Left ventricle myocardium inferior (tissue), 1 donor: ENCODE measurements around the gene SLC48A1. TPM values are rescaled to one million over a fixed set of nuclear protein-coding genes. Genes with fewer than 3 reads are reported as not detected.
"Not testable (repeated sequence)": the region's sequence is repeated elsewhere in the genome, so short reads cannot be mapped to it uniquely, and the experiment has no call there.

ENCODE experiments used
- DNase-seq: peaks from one replicate; pipeline ENCODE4 v3.0.0-alpha.2; 2020
- H3K27ac ChIP-seq: fragments of 200-600 bp; replicated peaks from 2 replicates; pipeline ENCODE4 v1.8.0; 2021
- H3K27me3 ChIP-seq: fragments of 200-600 bp; 2 replicates; pipeline ENCODE4 v1.8.0; 2021; ENCODE audit warnings: low read depth
- H3K36me3 ChIP-seq: fragments of 200-600 bp; 2 replicates; pipeline ENCODE4 v1.8.0; 2021
- H3K4me1 ChIP-seq: fragments of 200-600 bp; 2 replicates; pipeline ENCODE4 v1.8.0; 2021
- H3K4me3 ChIP-seq: fragments of 200-600 bp; 2 replicates; pipeline ENCODE4 v1.8.0; 2021; ENCODE audit warnings: mild to moderate bottlenecking, moderate library complexity
- H3K9me3 ChIP-seq: fragments of 200-600 bp; replicated peaks from 2 replicates; pipeline ENCODE4 v1.8.0; 2021
- CTCF ChIP-seq: fragments of 200-600 bp; IDR thresholded peaks from 2 replicates; pipeline ENCODE4 v1.8.0; 2021; ENCODE audit warnings: antibody characterized with exemption, mild to moderate bottlenecking, borderline replicate concordance
- intact Hi-C: fragments of 100-400 bp; cut with micrococcal nuclease; formaldehyde crosslinking; loops from one replicate; pipeline ENCODE4 v1.11.0; 2022
- total RNA-seq: library from RNA; stranded (reverse); fragmentation: NEBNext Ultra II Directional; extraction: Animal tissue kit (Norgen Biotek cat#: 25700); gene quantifications from one replicate; pipeline ENCODE4 v1.2.1, GENCODE V29; 2021
- donor health status: DM: no; HTN: yes; CAD: no; lungs with severe emphysema.

The SLC48A1 gene
- total RNA-seq, 1 donor from 2014 or later, result 25.3 TPM

- intact Hi-C loops, result no loop called here
- H3K4me3 ChIP-seq, result peak overlapping the region; percentile 45
- H3K4me1 ChIP-seq, result peaks cover 100% of the 10 kb centered on the region
- no peaks in the 10 kb centered on the region for H3K9me3 ChIP-seq
- no peaks in the 10 kb centered on the region for H3K27me3 ChIP-seq
- no peaks in the 10 kb centered on the region for H3K36me3 ChIP-seq
- peak; percentile 64 for DNase-seq
- TF ChIP-seq CTCF, result no peak
- H3K27ac ChIP-seq, result peak overlapping the region; percentile 99
Observed at GRCh38 chr12:47807338-47807737, 34.3 kb downstream of the SLC48A1 start.

- DNase-seq, result peak; percentile 50
- intact Hi-C loops, result no loop called here
- H3K4me3 ChIP-seq, result peak overlapping the region; percentile 45
Observed at GRCh38 chr12:47808050-47808449, 35.0 kb downstream of the SLC48A1 start.

GRCh38 chr12:47808574-47809365 lies 35.7 kb downstream of the SLC48A1 start:
- intact Hi-C loops, result no loop called here
- no peaks in the 10 kb centered on the region for H3K9me3 ChIP-seq
- H3K4me3 ChIP-seq, result peak overlapping the region; percentile 45
- H3K27ac ChIP-seq, result peak overlapping the region; percentile 99
- no peaks in the 10 kb centered on the region for H3K27me3 ChIP-seq
- no peaks in the 10 kb centered on the region for H3K36me3 ChIP-seq
- DNase-seq, result no peak
- peaks cover 98% of the 10 kb centered on the region for H3K4me1 ChIP-seq
- TF ChIP-seq CTCF, result no peak

More at GRCh38 chr12:47808050-47808449, 35.0 kb downstream of the SLC48A1 start:
- H3K27ac ChIP-seq, result peak overlapping the region; percentile 99
- H3K27me3 ChIP-seq, result no peaks in the 10 kb centered on the region
- no peaks in the 10 kb centered on the region for H3K36me3 ChIP-seq
- H3K9me3 ChIP-seq, result no peaks in the 10 kb centered on the region
- TF ChIP-seq CTCF, result no peak
- H3K4me1 ChIP-seq, result peaks cover 99% of the 10 kb centered on the region

- intact Hi-C loops, H3K4me3 ChIP-seq, H3K36me3 ChIP-seq, H3K27me3 ChIP-seq, H3K9me3 ChIP-seq, DNase-seq: not testable (repeated sequence)
- peaks cover 98% of the 10 kb centered on the region for H3K4me1 ChIP-seq
- peak overlapping the region; percentile 99 for H3K27ac ChIP-seq
Observed at GRCh38 chr12:47809518-47809917, 36.5 kb downstream of the SLC48A1 start.

GRCh38 chr12:47811072-47811396 lies 38.0 kb downstream of the SLC48A1 start:
- TF ChIP-seq CTCF, result no peak

More at GRCh38 chr12:47811072-47811396, 38.0 kb downstream of the SLC48A1 start:
- Histone ChIP-seq H3K36me3 (no peaks in the 10 kb centered on the region), H3K4me1 (peaks cover 98% of the 10 kb centered on the region), H3K27ac (peak overlapping the region; percentile 99), H3K27me3 (no peaks in the 10 kb centered on the region), H3K9me3 (no peaks in the 10 kb centered on the region), H3K4me3 (peak overlapping the region; percentile 17)
- DNase-seq, result no peak
- intact Hi-C loops, result no loop called here
